ENCODE data around the gene PCSK5.

The PCSK5 gene

DNA sequence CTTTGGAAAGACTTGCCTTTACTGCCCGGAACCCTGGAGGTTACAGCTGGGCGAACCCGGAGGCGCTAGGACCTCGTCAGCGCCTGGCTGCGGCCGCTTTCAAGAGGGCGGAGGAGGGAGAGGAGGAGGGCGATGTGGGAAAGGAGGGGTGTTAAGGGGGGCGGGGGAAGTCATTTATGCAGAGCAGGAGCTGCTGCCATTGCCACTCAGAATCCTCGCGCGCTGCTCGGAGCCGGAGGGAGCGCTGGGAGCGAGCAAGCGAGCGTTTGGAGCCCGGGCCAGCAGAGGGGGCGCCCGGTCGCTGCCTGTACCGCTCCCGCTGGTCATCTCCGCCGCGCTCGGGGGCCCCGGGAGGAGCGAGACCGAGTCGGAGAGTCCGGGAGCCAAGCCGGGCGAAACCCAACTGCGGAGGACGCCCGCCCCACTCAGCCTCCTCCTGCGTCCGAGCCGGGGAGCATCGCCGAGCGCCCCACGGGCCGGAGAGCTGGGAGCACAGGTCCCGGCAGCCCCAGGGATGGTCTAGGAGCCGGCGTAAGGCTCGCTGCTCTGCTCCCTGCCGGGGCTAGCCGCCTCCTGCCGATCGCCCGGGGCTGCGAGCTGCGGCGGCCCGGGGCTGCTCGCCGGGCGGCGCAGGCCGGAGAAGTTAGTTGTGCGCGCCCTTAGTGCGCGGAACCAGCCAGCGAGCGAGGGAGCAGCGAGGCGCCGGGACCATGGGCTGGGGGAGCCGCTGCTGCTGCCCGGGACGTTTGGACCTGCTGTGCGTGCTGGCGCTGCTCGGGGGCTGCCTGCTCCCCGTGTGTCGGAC lies at the start of gene PCSK5:
Gene PCSK5 (plus strand): TSS at position 202 of the 805 bp plus-strand sequence. CDS start 509 bp downstream, at position 711.
- H3K4me3 ChIP-seq (ENCODE audit: low read depth, low read length): peak within 1 kb of the TSS; percentile 50
- TF ChIP-seq, protein P1, sequence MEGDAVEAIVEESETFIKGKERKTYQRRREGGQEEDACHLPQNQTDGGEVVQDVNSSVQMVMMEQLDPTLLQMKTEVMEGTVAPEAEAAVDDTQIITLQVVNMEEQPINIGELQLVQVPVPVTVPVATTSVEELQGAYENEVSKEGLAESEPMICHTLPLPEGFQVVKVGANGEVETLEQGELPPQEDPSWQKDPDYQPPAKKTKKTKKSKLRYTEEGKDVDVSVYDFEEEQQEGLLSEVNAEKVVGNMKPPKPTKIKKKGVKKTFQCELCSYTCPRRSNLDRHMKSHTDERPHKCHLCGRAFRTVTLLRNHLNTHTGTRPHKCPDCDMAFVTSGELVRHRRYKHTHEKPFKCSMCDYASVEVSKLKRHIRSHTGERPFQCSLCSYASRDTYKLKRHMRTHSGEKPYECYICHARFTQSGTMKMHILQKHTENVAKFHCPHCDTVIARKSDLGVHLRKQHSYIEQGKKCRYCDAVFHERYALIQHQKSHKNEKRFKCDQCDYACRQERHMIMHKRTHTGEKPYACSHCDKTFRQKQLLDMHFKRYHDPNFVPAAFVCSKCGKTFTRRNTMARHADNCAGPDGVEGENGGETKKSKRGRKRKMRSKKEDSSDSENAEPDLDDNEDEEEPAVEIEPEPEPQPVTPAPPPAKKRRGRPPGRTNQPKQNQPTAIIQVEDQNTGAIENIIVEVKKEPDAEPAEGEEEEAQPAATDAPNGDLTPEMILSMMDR (IDR thresholded peaks at IDR 0.05; ENCODE audit: control insufficient read depth, extremely low read depth, insufficient read depth): 0 out of 2 replicates have a peak, but pooled peaks have one; percentile 12
- DNase-seq (ENCODE audit: low read depth): peak; percentile 21

DNA sequence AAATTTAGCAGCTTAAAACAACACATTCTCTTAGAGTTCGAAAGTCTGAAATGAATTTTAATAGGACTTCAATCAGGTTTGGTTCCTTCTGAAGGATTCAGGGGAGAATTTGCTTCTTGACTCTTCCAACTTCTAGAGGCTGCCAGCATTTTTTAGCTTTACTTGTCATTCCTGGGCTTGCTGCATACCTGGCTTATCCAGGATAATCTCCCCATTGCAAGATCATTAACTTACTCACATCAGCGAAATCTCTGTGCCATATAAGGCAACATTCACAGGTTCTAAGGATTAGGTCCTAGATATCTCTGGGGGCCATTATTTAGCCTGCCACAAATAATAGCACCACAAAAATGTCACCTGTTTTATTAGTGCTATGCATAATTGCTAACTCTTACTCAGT lies 46.2 kb upstream of the PCSK5 start:
- TF ChIP-seq, protein P1 (IDR thresholded peaks at IDR 0.05; ENCODE audit: control insufficient read depth, extremely low read depth, insufficient read depth): no peak
- DNase-seq (ENCODE audit: low read depth): no peak
- H3K4me3 ChIP-seq (ENCODE audit: low read depth, low read length): no peak overlapping the region

DNA sequence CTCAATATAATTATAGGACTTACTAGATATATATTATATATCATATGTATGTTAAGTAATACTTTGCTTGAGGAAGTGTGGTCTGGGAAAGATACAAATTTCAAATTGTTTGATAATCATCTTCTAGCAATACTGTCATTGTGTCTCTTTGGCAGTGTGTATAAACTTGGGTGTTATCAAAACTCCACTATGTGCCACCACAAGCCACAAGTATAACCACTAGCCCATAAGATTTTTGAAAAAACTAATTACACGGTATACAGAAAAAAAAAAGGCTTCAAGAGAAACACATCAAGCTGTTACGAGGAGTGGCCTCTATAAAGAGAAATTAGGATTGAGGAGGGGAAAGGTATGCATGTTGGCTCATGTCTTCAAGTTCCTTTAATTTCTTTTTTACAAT lies 44.7 kb upstream of the PCSK5 start:
- TF ChIP-seq, protein P1 (IDR thresholded peaks at IDR 0.05; ENCODE audit: control insufficient read depth, extremely low read depth, insufficient read depth): no peak
- DNase-seq (ENCODE audit: low read depth): no peak
- no peak overlapping the region for H3K4me3 ChIP-seq (ENCODE audit: low read depth, low read length)

DNA sequence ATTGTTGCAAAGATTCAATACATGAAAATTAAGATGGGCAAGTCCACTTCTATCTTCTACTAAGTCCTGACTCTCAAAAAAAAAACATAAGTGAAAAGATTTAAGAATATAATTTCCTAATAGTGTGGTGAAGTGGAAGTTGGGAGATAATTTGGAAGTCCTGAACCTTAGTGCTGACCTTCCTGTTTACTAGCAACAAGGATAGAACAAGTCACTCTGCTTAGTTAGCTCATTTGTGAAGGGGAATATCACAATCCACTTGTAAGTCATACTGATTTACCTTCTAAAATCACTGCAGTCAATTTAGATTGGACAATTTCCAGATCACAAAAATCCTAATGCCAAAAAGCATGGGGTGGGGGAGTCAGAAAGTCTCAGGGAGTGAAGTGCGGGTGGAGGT lies 43.4 kb upstream of the PCSK5 start:
- TF ChIP-seq, protein P1 (IDR thresholded peaks at IDR 0.05; ENCODE audit: control insufficient read depth, extremely low read depth, insufficient read depth): no peak
- no peak overlapping the region for H3K4me3 ChIP-seq (ENCODE audit: low read depth, low read length)
- DNase-seq (ENCODE audit: low read depth): no peak

DNA sequence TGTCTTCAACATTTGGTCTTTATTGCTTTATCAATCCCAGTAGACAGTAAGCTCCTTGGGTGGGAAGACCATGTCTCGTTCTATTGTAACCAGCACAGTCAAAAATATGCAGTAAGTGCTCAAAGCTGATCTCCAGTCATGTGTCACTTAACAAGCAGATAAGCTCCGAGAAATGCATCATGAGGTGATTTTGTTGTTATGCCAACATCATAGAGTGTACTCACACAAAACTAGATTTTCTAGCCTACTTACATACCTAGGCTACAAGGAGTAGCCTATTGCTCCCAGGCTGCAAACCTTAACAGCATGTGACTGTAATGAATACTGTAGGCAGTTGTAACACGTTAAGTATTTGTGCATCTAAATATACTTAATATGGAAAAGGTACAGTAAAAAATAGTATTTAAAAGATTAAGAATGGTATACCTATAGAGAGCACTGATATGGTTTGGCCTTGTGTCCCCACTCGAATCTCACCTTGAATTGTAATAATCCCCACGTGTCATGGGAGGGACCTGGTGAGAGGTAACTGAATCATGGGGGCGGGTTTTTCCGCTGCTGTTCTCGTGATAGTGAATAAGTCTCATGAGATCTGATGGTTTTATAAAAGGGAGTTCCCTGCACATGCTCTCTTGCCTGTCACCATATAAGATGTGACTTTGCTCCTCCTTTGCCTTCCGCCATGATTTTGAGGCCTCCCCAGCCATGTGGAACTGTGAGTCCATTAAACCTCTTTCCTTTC lies 39.8 kb upstream of the PCSK5 start:
- TF ChIP-seq, protein P1 (IDR thresholded peaks at IDR 0.05; ENCODE audit: control insufficient read depth, extremely low read depth, insufficient read depth): no peak
- H3K4me3 ChIP-seq (ENCODE audit: low read depth, low read length): no peak overlapping the region
- no peak for DNase-seq (ENCODE audit: low read depth)

DNA sequence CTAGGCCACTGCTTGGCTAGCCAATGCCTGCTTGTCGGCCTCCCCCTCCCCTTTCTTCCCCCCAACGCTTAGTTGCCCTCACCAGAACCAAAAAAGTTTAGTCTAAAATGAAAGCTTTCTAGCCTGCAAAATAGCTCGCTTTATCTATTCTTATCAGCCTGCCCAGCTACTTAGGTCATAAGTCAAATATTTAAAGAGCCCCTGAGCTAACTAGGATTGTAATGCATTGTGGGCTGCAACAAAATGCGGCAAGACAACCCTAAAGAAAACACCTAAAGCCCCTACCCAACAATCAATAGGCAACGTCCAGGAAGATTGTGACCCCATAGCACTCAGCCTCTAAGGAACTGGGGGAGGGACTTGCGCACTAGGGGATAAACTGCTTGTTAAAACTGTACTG lies 38.6 kb upstream of the PCSK5 start:
- no peak overlapping the region for H3K4me3 ChIP-seq (ENCODE audit: low read depth, low read length)
- TF ChIP-seq, protein P1 (IDR thresholded peaks at IDR 0.05; ENCODE audit: control insufficient read depth, extremely low read depth, insufficient read depth): no peak
- no peak for DNase-seq (ENCODE audit: low read depth)

Measured in LNCaP clone FGC (cell line).